Measurements from ENCODE around the gene CAPZA2.

GRCh38 chr7:116933465-116933864 lies 71.1 kb downstream of the CAPZA2 start:
- no peak for TF ChIP-seq GABPB1 (CRISPR knock-in tag; IDR thresholded peaks at IDR 0.05)
- no peak for TF ChIP-seq RFX5 (IDR thresholded peaks at IDR 0.05; ENCODE audit: low read depth, low read length)
- TF ChIP-seq POLR2A (conservative IDR thresholded peaks at IDR 0.05) = no peak
- TF ChIP-seq ZNF41 (CRISPR knock-in tag; conservative IDR thresholded peaks at IDR 0.05) = no peak
- TF ChIP-seq, protein P1, sequence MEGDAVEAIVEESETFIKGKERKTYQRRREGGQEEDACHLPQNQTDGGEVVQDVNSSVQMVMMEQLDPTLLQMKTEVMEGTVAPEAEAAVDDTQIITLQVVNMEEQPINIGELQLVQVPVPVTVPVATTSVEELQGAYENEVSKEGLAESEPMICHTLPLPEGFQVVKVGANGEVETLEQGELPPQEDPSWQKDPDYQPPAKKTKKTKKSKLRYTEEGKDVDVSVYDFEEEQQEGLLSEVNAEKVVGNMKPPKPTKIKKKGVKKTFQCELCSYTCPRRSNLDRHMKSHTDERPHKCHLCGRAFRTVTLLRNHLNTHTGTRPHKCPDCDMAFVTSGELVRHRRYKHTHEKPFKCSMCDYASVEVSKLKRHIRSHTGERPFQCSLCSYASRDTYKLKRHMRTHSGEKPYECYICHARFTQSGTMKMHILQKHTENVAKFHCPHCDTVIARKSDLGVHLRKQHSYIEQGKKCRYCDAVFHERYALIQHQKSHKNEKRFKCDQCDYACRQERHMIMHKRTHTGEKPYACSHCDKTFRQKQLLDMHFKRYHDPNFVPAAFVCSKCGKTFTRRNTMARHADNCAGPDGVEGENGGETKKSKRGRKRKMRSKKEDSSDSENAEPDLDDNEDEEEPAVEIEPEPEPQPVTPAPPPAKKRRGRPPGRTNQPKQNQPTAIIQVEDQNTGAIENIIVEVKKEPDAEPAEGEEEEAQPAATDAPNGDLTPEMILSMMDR (IDR thresholded peaks at IDR 0.05 in 2 of 3, conservative IDR thresholded peaks at IDR 0.05 in 1 of 3; ENCODE audit: insufficient read depth in 2 of 3, low read depth in 1 of 3, low read length in 3 of 3) = no peak
- TF ChIP-seq RNF219 (CRISPR knock-in tag; IDR thresholded peaks at IDR 0.05) = no peak
- TF ChIP-seq POLR2AphosphoS5 (IDR thresholded peaks at IDR 0.05; ENCODE audit: control insufficient read depth, insufficient read depth, low read depth, low read length) = no peak
- TF ChIP-seq KDM2B (CRISPR knock-in tag; IDR thresholded peaks at IDR 0.05) = no peak
- TF ChIP-seq YY1 (IDR thresholded peaks at IDR 0.05; ENCODE audit: borderline replicate concordance in 1 of 3, control insufficient read depth in 1 of 3, extremely low read depth in 1 of 3, insufficient read depth in 3 of 3, insufficient read length in 1 of 3, insufficient replicate concordance in 2 of 3, low read depth in 1 of 3, low read length in 2 of 3) = no peak
- TF ChIP-seq POLR2AphosphoS2 (IDR thresholded peaks at IDR 0.05; ENCODE audit: low read length) = no peak
- no peak for TF ChIP-seq HMG20A (CRISPR knock-in tag; conservative IDR thresholded peaks at IDR 0.05)
- TF ChIP-seq MEIS2 (IDR thresholded peaks at IDR 0.05; ENCODE audit: partially characterized antibody) = no peak
- TF ChIP-seq ETV6 (IDR thresholded peaks at IDR 0.05; ENCODE audit: borderline replicate concordance in 1 of 2, low read depth in 2 of 2, low read length in 1 of 2) = no peak
- TF ChIP-seq ETV6 (CRISPR knock-in tag; IDR thresholded peaks at IDR 0.05; ENCODE audit: borderline replicate concordance) = no peak

Data from K562 (cell line).